ENCODE measurements around the gene LCN15.
A peak's percentile ranks its signal among the peaks of the same experiment; 100 is the strongest.
"Not testable (repeated sequence)": the region's sequence is repeated elsewhere in the genome, so short reads cannot be mapped to it uniquely, and the experiment has no call there.

LCN15 gene

DNA sequence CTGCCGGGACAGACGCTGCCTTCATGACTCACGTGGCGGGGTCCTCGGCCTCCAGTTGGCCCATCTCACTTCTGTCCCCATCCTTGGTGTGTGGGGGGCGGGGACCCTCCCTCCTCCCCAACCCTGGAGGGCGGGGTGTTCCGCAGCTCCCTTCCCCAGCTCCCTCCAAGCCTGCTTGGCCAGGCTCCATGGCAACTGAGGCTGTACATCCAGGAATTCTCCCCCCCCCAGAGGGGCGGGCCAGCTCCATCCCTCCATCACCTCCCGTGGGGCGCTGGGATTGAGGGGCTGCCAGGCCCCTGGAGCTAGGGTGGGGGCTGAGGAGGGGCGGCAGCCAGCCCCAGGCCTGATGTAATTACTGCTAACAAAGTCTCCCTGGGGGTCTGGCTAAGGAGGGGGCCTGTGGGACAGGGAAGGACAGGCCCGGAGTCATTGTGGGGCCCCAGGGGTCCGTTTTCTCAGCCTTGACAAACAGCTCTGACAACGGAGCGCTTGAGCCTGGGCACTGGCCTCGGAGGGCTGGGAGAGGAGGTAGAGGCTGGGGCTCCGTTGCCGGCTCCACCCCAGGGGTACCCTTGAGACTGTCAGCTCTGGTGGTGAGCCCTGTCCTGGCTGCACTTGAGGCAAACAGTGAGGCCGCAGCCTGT, 43.9 kb downstream of the LCN15 start:
- no peak for DNase-seq

DNA sequence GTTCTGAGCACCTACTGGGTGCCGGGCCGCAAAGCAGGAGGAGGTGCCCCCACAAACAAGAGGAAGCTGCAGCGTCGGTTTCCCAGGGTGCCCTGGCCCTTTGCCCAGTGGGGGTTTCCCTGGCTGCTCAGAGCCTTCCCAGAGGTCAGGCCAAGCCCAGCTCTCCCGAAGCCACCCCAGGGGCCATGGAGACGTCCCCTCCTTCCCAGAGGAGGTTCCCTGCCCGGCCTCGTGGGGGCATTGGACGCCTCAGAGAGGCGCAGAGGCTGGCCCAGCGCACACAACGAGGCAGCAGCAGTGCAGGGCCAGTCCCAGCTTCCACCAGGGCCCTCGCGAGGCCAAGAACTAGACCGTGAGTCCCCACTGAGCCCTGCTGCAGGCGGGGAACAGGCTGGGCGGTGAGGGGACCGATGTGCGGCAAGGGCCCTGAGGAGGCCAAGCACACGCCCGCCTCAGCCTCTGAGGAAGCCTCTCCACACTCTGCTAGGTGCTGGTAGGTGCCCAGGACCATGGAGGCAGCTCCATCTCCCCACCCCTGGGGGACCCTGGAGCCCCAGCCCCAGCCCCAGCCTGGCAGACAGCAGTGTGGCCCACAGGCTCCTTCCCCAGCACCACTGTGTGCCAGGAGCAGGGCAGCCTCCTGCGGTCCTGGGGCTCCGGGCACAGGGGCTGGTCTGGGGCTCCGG, 45.0 kb downstream of the LCN15 start:
- DNase-seq = peak; percentile 73 to 85

DNA sequence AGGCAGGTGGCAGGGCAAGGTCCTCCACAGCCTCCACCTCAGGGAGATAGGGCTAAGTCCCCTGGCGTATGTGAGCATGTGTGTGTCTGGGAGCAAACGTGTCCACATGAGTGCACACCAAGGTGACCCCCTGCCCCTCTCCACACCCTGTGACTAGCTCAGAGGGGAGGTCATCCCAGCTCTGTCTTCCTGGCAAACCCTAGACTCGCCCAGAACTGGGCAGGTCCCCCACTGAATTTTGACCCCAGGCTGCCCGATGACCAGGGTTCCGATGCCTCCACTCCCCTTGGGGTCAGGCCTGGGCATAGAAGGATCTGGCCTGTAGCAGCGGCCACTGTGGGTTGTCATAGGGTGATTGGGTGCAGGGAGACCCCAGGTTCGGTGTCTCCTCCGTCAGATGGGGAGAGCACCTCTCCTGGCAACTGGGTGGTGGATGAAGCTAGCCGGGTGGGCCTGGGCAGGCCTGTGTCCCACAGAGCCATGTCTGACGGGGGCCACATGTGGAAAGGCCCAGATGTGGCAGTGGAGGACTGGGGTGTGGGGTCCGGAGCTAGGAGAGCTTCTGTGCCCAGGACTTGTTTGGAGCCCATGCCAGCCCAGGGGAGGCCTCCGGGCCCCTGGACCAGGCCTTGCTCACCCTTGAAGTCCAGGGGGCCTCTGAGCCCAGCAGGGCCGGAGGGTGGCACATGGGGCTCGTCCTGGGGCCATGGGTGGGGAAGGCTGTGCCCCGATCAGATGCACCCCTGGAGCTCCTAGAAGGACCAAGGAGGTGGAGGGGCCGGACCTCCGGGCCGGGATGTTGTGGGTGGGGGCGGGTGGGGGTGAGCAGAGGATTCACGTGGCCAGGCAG, 45.7 kb downstream of the LCN15 start:
- no peak for DNase-seq

DNA sequence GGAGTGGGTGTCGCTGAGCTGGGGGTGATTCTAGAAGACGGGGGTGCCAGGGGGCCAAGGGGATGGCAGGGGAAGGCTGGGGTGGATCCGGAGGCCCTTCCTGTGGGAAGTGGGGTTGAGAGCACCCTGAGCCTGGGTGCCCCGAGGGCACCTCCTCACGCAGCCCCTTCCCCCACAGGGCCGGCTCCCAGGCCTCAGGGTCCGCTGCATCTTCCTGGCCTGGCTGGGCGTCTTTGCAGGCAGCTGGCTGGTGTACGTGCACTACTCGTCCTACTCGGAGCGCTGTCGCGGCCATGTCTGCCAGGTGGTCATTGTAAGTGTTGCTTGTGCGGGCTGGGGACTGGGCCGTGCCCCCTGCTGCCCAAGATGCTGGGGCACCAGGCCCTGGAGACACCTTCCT, 46.9 kb downstream of the LCN15 start:
- no peak for DNase-seq

DNA sequence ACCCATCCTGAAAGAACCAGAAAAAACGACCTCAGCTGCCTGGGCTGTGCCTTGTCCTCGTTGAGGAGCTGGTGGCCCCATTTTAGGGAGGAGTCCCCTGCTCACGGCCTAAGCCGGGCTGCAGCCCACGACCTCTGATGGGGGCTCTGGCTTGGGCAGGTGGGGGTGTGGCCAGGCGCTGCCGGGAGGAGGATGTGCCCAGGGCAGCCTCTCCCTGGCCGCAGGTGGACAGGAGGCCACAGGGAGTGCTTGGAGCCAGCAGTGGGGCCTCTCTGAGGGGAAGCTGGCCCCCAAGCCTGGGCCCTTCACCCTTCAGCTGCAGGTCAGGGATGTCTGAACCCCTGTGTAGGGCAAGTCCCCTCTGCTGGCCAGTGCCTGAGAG, 49.4 kb downstream of the LCN15 start:
- DNase-seq = no peak

DNA sequence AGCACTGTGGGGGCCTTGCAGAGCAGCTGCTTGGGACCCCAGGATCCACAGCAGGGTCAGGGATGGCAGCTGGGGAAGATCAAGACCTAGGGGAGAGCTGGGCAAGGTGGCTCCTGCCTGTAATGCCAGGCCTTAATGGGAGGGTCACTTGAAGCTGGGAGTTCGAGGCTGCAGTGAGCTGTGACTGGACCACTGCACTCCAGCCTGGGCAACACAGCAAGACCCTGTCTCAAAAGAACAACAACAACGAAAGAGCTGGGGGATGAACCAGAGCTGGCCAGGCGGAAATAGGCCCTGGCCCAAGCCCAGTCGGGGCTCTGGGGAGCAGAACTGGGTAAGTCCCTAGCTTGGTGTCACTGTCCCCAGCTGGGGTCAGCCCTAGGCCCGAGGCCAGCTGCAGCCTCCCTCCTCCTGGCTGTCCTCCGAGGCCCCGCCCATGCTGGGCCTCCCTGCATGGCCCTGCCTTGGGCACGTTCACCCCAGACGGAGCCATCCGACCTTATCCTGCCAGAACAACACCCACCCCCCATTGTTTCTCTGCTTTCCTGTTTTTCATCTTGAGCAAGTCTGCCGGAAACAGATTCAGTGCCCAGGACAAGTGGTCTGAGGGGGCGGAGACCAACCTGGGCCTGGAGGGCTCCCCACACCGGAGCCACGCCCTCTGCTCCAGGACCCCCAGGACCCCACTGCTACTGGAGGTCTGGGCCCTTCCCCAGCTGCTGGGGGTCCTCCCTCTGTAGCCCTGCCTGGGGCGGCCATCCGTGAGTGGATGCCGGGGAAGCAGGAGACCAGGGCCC, 50.0 kb downstream of the LCN15 start:
- DNase-seq = no peak

DNA sequence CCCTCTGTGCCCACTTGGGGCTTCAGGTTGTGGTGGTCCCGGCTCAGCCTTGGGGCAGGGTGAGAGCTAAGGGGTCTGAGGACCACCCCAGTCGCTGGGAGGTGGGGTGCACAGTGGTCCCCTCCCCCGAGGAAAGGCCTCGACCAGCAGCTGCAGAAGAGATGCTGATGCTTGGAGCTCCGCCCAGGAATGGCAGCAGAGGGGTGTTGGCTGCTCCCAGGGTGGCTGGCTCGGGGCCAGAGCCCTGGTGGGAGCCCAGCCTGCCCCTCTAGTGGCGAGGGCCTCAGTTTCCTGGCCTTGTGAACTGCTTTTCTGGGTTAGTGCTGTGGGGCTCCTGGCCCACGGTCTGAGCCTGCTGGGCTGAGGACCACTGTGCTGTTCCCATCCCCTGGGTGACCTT, 50.8 kb downstream of the LCN15 start:
- DNase-seq = no peak

DNA sequence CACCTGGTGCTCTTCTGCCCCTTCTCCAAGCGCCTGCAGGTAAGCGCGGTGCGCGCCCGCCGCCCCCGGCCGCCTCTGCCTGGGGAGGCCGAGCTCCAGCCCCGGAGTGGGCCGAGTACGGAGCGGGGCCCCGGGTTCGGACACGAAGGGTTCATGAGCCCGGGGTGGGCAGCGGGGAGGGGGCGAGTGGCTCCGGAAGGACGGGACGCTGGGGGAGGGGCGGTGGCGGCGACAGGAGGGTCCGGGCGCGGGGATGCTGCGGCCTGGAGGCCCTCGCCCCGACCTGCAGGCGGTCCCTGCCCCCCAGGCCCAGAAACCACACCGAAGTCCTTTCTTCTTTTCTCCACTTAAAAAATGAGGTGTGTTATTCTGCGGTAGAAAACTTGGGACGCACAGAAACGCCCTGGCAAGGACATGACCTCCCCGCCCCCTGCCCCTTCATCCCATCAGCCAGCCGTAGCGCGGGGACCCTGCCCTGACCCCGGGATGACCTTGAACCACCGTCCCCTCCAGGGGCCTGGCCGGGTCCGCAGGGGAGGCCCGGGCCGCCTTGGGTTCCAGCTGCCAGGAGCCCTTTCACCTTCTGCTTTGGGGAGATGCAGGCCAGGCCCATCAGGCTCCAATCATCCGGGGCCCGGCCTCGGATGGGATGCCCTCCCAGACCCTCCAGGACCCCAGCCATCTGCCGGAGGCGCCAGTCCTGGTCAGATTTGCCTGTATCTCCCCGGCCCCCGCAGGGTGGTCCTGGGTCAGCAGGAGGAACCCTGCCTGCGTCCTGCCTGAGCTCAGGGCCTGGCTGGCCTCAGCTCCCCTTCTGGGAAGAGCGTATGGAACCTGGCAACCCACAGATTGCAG, 51.4 kb downstream of the LCN15 start:
- no peak for DNase-seq

DNA sequence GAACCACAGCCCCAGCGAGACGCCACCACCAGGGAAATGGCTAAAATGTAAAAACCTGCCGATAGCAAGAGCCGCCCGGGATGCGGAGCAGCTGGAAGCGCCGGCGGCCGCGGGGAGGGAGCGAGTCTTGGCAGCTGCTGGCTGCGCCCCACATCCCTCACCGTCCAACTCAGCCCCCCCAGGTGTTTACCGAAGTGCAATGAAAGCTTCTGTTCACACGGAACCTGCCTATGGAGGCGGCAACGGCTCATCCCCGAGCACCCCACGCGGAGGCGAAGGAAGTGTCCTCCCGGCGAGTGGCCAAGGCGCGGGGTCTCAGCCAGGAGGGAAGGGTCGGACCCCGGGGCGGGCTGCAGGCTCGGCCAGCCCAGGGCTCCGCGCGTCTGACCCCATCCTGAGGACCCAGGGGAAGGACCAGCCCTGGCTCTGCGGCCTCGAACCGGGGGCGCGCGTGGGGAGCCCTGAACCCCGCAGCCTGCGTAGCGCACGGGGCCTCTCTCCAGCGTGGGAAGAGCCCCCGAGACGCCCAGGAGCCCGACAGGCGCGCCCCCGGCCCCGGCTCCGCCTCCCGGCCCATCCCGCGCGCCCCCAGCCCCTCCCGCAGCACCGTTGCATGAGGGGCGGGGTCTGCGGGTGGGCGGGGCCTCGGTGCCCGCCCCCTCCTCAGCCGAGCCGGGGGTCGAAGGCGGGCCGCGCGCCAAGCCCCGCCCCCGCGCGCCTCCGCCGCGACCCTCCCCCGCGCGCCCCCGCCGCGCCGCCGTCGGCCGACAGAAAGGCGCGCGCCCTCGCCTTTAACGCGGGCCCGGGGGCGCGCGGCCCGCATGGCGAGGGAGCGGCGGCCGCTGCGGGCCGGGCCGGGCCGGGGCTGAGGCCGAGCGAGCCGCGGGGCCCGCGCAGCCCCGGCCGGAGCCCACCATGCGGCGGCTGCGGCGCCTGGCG, 52.3 kb downstream of the LCN15 start, which contains the start of gene DIPK1B:
DIPK1B (plus strand) TSS at position 822 of the 939 bp plus-strand sequence; CDS start at position 916, 94 bp downstream.
- no peak for DNase-seq

DNA sequence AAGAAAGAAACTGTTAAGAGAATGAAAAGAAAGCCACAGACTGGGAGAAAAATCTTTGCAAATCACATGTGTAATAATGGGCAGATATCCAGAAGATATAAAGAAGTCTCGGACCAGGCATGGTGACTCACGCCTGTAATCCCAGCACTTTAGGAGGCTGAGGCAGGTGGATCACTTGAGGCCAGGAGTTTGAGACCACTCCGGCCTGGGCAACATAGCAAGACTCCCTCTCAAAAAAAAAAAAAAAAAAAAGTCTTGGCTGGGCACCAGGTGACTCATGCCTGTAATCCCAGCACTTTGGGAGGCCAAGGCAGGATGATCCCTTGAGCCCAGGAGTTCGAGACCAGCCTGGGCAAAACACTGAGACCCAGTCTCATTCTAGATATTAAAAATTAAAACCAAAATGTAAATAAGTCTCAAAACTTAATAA, 53.1 kb downstream of the LCN15 start:
- not testable (repeated sequence) for DNase-seq

DNA sequence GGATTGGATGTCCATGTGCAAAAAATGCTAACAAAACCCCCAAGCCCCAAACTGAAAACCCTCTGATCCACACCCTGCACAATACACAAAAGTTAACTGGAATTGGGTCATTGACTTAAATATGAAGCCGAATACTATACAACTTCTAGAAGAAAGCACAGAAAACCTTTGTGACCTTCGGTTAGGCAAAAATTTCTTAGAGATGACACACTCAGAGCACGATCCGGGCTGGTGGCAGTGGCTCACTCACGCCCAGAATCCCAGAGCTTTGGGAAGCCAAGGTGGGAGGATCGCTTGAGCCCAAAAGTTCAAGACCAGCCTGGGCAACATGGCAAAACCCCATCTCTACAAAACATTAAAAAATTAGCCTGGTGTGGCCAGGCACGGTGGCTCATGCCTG, 53.8 kb downstream of the LCN15 start:
- DNase-seq = no peak

Data from inflammatory macrophage treated with lipopolysaccharide for 1 hour (primary cell).